Measurements from ENCODE around the gene UBE2D1. TPM values are rescaled to one million over a fixed set of nuclear protein-coding genes. Genes with fewer than 3 reads are reported as not detected.
A peak's percentile ranks its signal among the peaks of the same experiment; 100 is the strongest.

The UBE2D1 gene
- total and polyA plus RNA-seq, 2 of the 13 experiments (the other 11 are each of a cell fraction or from before 2014, with no cell fraction given), result 6.2 to 13.8 TPM

DNA sequence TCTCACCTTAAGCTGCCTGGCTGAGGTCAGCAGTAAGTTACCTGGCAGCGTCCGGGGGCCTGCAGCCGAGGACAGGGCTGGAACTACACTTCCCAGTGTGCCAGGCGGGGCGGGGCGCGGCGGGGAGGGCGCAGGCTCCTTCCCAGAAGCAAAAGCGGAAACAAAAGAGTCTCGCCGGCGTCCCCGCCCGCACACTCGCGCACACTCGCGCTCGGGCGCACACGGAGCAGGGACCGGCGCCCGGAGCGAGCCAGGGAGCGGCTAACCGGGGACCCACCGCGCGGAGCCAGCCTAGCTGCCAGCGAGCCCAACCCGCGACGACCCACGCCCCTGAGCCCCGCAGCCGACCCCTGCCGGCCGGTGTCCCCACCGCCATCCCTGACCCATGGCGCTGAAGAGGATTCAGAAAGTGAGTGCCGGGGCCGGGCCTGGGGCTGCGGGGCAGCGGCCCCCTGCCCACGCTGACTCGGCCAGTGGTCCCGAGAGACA lies at the start of gene UBE2D1 (continued):
- TF ChIP-seq ZNF607 (CRISPR knock-in tag; IDR thresholded peaks at IDR 0.05; ENCODE audit: borderline replicate concordance) (0 out of 2 replicates have a peak, but pooled peaks have one; percentile 24), KLF12 (CRISPR knock-in tag; IDR thresholded peaks at IDR 0.05; ENCODE audit: borderline replicate concordance) (peak; percentile 84), ZNF354B (CRISPR knock-in tag; IDR thresholded peaks at IDR 0.05) (no peak), ZNF83 (CRISPR knock-in tag; IDR thresholded peaks at IDR 0.05; ENCODE audit: borderline replicate concordance) (no peak), ZNF589 (CRISPR knock-in tag; conservative IDR thresholded peaks at IDR 0.05) (no peak), ZNF629 (CRISPR knock-in tag; conservative IDR thresholded peaks at IDR 0.05) (0 out of 2 replicates have a peak, but pooled peaks have one; percentile 16), SALL1 (CRISPR knock-in tag; IDR thresholded peaks at IDR 0.05) (peak; percentile 60; the same call in 1 of the 2 replicates), CAMTA2 (CRISPR knock-in tag; IDR thresholded peaks at IDR 0.05; ENCODE audit: borderline replicate concordance) (peak; percentile 59; the same call in 1 of the 2 replicates), ZNF451 (CRISPR knock-in tag; IDR thresholded peaks at IDR 0.05) (peak; percentile 78; the same call in 1 of the 2 replicates), MBD4 (IDR thresholded peaks at IDR 0.05; ENCODE audit: borderline replicate concordance, low read length) (no peak), RBM39 (IDR thresholded peaks at IDR 0.05; ENCODE audit: low read depth, low read length, poor library complexity, severe bottlenecking) (peak; percentile 90), TP53 (CRISPR knock-in tag; conservative IDR thresholded peaks at IDR 0.05) (no peak), ZNF143 (CRISPR knock-in tag; IDR thresholded peaks at IDR 0.05) (peak; percentile 95), SP140L (CRISPR knock-in tag; IDR thresholded peaks at IDR 0.05; ENCODE audit: borderline replicate concordance) (no peak), POLR2A (IDR thresholded peaks at IDR 0.05; ENCODE audit: insufficient read depth in 1 of 2, low read depth in 2 of 2, low read length in 2 of 2) (peak; percentile 82 to 98)
- TF ChIP-seq, protein P1, sequence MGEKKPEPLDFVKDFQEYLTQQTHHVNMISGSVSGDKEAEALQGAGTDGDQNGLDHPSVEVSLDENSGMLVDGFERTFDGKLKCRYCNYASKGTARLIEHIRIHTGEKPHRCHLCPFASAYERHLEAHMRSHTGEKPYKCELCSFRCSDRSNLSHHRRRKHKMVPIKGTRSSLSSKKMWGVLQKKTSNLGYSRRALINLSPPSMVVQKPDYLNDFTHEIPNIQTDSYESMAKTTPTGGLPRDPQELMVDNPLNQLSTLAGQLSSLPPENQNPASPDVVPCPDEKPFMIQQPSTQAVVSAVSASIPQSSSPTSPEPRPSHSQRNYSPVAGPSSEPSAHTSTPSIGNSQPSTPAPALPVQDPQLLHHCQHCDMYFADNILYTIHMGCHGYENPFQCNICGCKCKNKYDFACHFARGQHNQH (CRISPR knock-in tag; IDR thresholded peaks at IDR 0.05), result peak; percentile 42; the same call in 1 of the 2 replicates
- TF ChIP-seq, protein P2, sequence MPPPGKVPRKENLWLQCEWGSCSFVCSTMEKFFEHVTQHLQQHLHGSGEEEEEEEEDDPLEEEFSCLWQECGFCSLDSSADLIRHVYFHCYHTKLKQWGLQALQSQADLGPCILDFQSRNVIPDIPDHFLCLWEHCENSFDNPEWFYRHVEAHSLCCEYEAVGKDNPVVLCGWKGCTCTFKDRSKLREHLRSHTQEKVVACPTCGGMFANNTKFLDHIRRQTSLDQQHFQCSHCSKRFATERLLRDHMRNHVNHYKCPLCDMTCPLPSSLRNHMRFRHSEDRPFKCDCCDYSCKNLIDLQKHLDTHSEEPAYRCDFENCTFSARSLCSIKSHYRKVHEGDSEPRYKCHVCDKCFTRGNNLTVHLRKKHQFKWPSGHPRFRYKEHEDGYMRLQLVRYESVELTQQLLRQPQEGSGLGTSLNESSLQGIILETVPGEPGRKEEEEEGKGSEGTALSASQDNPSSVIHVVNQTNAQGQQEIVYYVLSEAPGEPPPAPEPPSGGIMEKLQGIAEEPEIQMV (CRISPR knock-in tag; IDR thresholded peaks at IDR 0.05; ENCODE audit: low read depth), result peak; percentile 98
- TF ChIP-seq, protein P3, sequence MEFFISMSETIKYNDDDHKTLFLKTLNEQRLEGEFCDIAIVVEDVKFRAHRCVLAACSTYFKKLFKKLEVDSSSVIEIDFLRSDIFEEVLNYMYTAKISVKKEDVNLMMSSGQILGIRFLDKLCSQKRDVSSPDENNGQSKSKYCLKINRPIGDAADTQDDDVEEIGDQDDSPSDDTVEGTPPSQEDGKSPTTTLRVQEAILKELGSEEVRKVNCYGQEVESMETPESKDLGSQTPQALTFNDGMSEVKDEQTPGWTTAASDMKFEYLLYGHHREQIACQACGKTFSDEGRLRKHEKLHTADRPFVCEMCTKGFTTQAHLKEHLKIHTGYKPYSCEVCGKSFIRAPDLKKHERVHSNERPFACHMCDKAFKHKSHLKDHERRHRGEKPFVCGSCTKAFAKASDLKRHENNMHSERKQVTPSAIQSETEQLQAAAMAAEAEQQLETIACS (CRISPR knock-in tag; IDR thresholded peaks at IDR 0.05), result peak; percentile 65; the same call in 1 of the 2 replicates
- TF ChIP-seq, protein P4, sequence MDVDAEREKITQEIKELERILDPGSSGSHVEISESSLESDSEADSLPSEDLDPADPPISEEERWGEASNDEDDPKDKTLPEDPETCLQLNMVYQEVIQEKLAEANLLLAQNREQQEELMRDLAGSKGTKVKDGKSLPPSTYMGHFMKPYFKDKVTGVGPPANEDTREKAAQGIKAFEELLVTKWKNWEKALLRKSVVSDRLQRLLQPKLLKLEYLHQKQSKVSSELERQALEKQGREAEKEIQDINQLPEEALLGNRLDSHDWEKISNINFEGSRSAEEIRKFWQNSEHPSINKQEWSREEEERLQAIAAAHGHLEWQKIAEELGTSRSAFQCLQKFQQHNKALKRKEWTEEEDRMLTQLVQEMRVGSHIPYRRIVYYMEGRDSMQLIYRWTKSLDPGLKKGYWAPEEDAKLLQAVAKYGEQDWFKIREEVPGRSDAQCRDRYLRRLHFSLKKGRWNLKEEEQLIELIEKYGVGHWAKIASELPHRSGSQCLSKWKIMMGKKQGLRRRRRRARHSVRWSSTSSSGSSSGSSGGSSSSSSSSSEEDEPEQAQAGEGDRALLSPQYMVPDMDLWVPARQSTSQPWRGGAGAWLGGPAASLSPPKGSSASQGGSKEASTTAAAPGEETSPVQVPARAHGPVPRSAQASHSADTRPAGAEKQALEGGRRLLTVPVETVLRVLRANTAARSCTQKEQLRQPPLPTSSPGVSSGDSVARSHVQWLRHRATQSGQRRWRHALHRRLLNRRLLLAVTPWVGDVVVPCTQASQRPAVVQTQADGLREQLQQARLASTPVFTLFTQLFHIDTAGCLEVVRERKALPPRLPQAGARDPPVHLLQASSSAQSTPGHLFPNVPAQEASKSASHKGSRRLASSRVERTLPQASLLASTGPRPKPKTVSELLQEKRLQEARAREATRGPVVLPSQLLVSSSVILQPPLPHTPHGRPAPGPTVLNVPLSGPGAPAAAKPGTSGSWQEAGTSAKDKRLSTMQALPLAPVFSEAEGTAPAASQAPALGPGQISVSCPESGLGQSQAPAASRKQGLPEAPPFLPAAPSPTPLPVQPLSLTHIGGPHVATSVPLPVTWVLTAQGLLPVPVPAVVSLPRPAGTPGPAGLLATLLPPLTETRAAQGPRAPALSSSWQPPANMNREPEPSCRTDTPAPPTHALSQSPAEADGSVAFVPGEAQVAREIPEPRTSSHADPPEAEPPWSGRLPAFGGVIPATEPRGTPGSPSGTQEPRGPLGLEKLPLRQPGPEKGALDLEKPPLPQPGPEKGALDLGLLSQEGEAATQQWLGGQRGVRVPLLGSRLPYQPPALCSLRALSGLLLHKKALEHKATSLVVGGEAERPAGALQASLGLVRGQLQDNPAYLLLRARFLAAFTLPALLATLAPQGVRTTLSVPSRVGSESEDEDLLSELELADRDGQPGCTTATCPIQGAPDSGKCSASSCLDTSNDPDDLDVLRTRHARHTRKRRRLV (CRISPR knock-in tag; IDR thresholded peaks at IDR 0.05), result no peak
- TF ChIP-seq, protein P5, sequence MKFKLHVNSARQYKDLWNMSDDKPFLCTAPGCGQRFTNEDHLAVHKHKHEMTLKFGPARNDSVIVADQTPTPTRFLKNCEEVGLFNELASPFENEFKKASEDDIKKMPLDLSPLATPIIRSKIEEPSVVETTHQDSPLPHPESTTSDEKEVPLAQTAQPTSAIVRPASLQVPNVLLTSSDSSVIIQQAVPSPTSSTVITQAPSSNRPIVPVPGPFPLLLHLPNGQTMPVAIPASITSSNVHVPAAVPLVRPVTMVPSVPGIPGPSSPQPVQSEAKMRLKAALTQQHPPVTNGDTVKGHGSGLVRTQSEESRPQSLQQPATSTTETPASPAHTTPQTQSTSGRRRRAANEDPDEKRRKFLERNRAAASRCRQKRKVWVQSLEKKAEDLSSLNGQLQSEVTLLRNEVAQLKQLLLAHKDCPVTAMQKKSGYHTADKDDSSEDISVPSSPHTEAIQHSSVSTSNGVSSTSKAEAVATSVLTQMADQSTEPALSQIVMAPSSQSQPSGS (CRISPR knock-in tag; IDR thresholded peaks at IDR 0.05), result peak; percentile 10; the same call in 1 of the 2 replicates

All from HepG2 (cell line).